NK-92 treated with Interleukin-12 subunit alpha and Interleukin-12 subunit beta, amount 100 ng/mL, for 24 hours (cell line): ENCODE measurements around the gene SLC3A2.
"Not testable (repeated sequence)": the region's sequence is repeated elsewhere in the genome, so short reads cannot be mapped to it uniquely, and the experiment has no call there.

Source experiments
- DNase-seq: peaks from one replicate; lab custom pipeline; 2025; lab: John Stamatoyannopoulos, UW

The SLC3A2 gene

DNA sequence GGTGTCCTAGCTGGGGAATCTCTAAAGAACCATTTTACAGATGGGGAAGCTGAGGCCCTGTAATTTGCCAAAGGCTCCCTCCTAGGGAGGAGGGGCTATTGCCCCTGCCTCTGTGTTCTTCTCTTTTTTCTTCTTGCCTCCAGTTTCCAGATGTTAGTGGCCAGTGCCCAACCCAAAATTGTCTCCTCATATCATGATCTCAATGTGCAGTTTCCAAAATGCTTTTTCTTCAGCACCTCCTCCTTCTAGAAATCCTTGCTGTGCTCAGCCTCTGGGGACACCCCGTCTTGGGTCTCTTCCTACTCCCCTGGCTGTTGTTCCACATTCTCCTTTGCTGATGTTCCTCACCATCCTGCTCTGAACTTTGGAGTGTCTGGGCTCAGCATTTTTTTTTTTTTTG is 50.0 kb downstream of the SLC3A2 start:
- DNase-seq = no peak

DNA sequence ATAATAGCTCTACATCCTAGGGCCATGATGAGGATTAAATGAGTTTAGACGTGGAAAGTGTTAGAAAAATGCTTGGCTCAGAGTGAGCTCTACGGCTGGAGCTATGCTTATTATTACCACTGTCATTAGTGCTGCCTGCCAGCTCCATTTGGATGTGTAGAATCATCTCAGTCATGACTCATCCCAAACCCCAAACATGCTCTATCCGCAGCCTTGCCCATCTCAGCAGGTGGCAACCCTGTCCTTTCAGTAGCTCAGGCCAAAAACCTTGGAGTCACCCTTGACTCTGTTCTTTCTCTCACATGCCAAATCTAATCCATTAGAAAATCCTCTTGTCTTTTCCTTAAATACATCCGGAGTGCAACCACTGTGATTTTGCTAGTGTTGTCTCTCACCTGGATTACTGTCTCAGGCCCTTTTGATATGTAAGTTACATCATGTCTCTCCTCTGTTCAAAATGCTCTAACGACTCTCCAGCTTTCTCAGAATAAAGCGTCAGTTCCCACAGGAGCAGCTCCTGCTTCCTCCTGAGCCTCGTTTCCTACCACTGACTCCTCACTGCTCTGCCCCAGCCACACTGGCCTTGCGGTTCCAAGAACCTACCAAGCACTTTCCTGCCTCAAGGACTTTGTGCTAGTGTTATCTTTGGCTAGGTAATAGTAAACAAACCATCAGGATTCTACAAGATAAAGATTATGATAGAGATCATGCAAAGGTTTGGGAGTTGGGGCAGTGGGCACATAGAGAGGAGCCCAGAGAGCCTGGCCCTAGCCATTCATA is 51.0 kb downstream of the SLC3A2 start:
- DNase-seq = no peak

DNA sequence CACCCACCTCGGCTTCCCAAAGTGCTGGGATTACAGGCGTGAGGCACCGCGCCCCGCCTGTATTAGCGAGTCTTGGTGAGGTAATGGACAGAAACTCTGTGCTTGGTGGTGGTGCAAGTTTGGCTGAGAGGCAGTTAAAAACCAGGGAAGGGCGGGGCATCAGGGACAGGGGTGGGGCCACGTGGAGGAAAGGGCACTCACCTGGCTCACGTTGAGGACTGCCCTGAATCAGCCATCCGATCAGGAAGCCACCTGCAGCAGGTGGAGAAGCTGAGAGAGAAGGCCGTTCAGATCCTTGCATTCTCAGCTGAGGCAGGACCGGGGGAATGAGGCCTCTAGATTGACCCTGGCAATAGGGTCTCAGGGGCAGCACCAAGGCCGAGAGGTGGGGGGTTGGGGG is 52.6 kb downstream of the SLC3A2 start:
- DNase-seq = no peak

DNA sequence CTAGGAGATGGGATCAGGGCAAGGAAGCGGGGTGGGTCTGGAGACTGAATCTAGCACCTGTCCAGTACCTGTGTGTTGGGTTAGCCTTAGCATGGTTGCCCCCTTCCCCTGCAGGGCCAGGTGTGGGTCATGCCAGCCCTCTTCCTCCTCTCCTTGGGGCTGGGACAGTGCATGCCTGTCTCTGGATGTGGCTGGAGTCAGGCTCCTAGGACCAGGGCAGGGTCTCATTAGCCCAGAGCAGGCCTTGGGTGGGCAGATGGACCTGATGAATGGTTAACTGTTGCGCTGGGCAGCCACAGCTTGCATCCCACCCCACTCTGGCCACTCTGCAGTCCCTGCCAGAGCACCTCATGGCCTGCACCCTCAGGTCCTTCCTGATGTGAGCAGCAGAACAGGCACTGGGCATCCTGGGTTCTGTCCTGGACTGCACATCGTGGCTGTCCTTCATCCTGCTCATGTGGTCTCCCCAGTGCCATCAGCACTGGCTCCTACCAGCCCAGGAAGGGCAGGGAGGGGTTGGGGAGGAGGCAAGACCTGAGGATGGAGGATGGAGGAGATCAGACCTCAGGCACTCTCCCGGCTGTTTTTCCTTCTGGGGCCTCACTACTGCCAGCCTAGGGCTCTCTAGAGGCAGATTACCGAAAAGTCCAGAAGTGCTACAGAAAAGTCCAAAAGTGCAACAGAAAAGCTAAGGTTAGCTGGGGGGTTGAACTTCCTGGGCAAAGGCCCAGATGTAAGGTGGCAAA is 53.2 kb downstream of the SLC3A2 start:
- no peak for DNase-seq

DNA sequence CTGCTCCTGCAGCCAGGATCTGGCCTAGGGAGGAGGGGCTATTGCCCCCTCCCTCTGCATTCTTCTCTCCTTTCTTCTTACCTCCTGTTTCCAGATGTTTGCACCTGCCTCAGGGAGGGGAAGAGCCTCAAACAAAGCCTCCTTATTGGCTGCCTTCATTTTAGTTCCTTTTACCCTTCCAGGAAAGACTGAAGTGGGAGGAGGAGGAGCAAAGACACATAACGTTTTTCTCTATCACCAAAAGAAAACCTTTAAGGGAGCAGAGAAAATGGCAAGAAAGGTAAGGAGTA is 53.7 kb downstream of the SLC3A2 start:
- no peak for DNase-seq

DNA sequence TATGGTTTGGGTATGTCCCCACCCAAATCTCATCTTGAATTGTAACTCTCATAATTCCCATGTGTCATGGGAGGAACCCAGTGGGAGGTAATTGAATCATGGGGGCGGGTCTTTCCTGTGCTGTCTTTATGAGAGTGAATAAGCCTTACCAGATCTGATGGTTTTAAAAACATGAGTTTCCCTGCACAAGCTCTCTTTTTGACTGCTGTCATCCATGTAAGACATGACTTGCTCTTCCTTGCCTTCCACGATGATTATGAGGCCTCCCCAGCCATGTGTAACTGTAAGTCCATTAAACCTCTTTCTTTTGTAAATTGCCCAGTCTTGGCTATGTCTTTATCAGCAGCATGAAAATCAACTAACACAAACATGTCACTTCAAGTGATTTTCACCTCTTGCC is 56.8 kb downstream of the SLC3A2 start:
- DNase-seq = not testable (repeated sequence)
